GM18519 (cell line): ENCODE measurements around the gene GFOD1.
"Not testable (repeated sequence)": the region's sequence is repeated elsewhere in the genome, so short reads cannot be mapped to it uniquely, and the experiment has no call there.

Experiments
- ATAC-seq: cut with Tn5 transposase; IDR thresholded peaks from one replicate; pipeline ENCODE4 v1.9.1; 2021; ENCODE audit warnings: mild to moderate bottlenecking, moderate library complexity; ENCODE audit not compliant: unreplicated experiment, low FRiP score

The GFOD1 gene

DNA sequence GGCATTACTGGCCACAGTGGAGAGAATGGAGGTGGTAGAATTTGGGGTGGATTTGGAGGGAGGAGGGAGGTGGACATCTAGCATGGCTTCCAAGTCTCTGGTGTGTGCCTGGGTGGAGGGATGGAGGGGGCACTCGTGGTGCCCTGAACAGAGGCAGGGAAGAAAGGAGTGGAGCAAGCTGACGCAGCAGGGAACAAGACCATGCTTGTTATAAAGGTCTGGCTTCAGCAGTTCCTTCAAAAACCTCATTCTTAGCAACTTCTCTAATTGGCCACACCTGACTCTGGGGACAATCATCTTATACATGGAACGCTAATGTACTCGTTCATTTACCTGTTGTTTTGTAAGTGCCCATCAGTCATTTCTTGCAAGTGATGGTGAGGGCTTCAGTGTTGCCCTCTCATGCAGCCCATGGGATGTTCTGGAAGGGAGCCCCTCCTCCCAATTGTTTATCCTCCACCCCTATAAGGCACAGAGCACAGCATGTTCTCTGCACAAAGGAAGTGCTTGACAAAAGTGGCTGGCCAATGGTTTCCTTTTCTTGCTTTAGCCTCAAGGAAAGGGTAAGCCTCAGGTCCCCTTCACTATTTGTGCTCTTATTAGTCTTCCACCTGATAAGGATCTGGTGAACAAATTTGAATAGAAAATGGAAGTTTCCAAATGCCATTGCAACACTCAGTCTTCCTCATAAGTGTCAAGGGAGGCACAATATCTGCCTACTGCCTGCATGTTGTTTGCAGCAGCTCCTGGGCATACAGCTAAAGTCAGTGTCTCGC, 39.3 kb downstream of the GFOD1 start:
- no peak for ATAC-seq

DNA sequence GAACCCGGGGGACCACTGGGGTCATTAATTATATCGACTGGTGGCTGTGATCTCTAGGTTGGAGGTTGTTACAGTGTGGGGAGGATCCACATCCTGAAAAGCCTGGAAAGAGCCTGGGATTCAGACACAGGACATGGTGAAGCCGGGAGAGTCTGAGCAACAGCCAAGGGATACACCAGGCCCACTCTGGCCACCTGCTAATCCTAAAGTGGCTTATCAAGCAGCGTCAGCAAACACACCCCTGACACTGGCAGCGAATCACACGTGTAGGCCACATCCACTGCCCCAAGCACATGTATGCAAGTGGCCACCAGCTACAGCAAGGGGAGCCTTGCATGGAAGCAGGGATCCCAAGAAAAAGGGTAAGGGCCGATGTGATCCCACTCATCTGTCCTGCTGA, 41.0 kb downstream of the GFOD1 start:
- ATAC-seq = no peak

DNA sequence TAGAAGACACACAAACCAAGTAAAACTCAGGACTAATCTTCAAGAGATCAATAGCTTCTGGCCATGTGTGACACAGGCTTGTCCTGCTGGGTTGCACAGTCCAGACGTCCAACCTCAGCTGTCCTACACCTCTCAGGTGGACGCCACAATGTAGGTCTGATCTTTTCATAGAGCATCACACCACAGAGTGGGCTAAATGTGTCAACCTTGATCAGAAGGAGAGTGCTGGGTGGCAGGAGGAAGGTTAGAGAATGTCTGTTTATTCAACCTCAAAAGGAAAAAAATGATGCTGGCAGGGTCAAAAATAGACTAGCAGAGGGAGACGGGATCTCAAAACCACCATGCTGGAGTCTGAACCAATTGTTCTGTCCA, 41.7 kb downstream of the GFOD1 start:
- no peak for ATAC-seq

DNA sequence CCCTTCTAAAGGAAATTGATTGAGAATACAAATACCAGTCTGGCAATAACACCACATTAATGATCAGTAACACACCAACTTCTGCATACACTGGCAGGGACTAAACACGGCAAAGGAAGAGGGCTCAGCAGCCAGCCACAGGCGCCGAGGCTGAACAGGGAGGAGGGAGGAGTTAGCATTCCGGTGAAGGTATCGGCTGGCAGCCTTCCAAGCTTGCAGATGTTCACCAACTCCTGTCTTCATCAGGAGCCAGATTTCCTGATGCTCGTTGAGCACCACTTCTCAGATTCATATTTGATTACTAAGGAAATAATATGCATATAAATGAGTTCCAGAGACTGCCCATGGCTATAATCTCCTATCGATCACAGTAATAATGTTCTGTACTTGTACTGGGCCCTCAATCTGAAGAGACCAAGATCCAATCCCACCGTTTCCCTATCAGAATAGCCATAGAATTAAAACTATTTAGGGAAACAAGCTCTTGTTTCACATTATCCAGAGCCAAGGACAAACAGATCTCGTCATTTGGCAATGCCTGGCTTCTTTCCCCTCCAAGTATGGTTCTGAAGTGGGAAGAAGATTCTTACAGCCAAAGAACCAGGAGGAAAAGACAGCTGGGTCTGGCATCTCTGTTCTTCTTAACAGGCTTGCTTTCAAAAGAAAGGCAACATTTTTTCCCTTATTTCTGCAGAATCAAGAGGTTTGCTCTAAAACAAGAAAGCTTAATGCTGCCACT, 42.2 kb downstream of the GFOD1 start:
- ATAC-seq = no peak

DNA sequence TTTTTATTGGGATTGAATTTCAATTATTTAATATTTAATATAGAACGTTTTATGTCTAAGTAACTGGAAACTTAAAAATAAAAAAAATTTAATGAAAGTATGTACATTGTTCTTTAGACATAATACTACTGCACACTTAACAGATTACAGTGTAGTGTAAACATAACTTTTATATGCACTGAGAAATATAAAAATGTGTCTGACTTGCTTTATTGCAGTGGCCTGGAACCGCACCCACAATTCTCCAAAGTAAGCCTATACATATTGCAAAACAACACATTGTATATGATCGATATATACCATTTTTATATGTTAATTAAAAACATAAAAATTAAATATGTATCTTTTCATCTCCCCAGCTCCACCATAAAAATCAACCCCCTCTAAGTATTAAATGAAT, 42.8 kb downstream of the GFOD1 start:
- no peak for ATAC-seq

DNA sequence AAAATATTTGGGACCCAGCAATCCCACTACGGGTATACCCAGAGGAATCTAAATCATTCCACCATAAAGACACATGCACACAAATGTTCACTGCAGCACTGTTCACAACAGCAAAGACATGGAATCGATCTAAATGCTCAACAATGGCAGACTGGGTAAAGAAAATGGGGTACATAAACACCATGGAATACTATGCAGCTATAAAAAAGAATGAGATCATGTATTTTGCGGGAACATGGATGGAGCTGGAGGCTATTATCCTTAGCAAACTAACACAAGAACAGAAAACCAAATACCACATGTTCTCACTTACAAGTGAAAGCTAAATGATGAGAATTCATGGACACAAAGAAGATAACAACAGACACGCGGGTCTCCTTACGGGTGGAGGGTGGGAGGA, 43.4 kb downstream of the GFOD1 start:
- ATAC-seq = not testable (repeated sequence)

DNA sequence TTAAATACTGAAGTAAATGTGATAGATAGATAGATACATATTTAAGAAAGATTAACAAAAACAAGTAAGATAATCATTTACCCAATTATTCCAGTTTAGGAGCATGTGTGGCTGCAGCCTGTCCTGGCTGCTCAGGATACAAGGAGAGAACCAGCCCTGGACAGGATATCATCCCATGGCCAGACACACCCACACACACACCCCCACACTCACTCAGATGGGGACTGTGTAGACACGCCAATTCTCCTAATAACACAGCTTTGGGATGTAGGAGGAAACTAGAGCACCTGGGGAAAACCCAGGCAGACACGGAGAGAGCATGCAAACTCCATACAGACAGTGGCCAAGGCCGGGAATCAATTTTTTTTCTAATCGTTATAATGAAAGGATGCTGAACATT, 45.6 kb downstream of the GFOD1 start:
- ATAC-seq = no peak

DNA sequence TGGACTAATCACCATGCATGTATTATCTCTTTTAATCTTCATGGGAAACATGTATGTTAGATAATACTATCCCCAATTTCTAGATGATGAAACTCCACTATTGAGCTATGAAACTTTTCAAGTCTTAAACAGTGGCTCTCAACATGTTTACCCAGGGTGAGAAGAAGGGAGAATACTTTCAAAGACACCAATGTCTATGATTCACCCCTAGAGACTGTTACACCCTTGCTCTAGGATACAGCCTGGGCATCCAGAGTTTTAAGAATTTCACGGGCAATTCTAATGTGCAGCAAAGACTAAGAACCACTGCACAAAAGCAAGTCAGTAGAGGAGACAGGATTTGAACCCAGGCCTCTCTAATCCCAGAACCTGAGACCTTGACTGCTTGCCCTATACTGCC, 47.8 kb downstream of the GFOD1 start:
- no peak for ATAC-seq

DNA sequence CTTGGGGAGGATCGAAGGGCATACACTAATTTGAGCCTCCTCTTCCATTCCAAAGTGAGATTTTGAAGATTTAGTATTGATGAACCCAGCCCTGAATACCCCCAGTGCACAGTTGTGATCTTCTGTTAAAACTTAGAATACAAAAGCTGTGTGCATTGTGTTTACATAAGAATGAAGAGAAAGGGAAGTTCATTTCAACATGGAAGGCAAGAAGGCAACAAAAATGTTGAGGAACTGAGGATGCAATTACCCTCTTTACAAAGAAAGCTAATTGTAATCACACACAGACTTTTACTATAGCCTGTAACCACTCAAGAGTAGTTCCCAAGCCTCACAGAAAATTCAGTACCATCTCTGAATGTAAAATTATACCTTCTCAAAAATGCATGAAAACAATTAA, 49.3 kb downstream of the GFOD1 start:
- no peak for ATAC-seq

DNA sequence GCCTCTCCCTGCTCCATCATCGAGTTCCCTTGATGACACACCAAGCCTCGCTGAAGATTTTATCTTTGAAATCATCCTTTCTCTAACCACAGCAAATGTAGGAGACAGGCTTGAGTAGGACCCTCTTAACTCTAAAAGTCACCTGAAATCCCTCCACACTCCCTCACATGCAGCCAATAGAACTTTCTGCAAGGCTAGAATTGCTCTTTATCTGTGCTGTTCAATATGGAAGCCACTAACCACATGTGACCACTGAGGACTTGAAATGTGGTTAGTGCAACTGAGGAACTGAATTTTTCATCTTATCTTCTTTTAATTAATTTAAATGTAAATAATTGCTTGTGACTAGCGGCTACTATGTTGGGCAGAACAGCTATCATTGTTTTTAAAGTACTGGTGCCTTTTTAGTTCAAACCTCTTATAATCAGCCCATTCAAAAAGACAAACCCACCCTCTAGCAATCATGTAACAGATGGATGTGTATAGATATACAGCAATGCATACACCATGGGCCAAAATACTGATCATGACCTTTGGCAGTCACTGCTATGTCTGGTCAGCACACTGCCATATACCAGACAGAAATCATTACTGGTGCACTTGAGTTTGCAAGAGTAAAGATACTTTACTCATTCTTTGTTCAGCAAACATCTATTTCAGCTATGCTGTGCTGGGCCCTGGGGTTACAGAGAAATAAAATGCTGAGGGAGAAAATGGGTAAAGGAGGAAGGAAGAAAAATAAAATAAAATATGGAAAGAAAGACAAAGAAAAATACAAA, 50.0 kb downstream of the GFOD1 start:
- ATAC-seq = no peak

DNA sequence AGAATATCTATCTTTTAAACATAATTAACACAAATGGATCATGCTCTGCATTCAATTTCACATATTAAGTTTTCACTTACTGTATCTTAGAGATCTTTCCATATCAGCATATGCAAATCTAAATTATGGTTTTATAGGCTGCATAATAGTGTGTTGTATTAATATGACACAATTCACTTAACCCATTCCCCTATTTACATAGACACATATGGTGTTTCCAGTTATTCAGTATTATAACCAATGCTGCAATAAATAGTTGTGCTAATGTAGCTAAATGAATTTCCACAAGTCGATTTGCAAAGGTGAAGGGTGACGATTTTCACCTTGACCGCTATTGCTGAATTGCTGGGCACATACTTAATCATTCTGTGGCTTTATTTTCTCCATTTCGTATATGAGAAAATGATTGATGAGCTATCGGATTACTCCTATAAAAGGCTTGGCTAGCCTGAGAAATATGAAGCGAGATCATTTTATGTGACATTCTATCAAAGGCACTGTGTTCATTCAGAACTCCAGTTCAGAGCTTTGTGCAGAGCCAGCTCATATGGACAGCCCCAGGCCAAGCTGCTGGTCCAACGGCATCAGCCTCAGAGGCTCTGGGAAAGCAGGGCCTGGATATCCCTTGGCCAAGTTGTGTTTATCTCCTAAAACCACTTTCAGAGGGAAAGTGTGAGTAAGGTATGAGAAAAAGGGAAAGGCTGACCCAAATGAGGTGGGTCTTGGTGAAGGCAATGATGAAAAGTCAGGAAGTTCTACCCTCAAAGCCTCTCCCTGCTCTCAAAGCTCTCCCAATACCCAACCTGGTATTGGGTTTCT, 50.8 kb downstream of the GFOD1 start:
- ATAC-seq = no peak

DNA sequence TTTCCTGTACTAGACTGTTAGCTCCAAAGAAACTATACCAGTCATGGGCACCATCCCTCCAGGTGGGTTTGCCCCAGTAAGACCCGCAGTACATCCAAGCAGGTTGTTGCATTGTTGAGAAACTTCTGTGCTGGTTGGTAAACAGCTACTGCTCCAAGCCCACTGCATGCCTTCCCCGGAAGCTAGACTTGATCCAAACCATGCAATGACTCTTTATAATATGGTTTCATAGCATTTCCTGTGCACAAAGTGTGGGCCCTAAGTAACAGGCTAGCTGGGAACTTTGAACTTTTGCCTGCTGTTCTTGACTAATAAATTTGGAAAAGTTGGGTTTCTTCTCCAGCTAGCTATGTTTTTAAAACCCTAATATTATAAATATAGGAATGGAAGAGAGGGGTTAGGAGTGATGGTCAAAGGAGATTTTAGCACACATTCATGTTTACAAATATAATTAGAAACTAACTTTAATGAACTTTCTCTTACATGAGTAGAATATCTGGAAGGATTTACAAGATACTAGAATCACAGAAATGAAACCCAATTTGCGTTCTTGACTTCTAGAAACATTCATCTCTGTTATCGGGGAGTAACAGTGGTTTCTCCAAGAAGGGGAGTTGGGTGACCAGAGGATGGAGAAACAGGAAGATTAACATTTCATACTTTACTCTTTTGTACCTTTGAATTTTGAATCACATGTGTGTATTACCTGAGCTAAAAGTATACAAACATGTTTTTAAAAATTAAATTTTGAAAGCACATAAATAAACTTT, 51.7 kb downstream of the GFOD1 start:
- ATAC-seq = no peak

DNA sequence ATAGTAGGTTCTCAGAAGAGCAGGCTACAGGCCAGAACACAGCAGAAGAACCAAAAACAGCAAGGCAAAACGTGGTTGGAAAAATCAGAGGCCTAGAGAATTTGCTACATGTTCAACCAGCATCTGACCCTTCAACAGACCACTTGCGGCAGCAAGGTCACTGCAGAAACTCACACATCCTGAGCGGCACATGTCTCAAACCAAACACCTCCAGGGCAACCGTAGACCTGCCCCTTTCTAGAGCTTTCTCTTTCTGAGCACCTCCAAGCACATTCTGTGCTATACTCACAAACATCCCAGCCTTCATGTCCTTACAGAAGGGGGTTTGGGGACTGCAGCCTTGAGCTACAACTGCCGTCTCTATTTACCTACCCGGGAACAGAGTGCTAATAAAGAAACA, 52.6 kb downstream of the GFOD1 start:
- ATAC-seq = no peak

DNA sequence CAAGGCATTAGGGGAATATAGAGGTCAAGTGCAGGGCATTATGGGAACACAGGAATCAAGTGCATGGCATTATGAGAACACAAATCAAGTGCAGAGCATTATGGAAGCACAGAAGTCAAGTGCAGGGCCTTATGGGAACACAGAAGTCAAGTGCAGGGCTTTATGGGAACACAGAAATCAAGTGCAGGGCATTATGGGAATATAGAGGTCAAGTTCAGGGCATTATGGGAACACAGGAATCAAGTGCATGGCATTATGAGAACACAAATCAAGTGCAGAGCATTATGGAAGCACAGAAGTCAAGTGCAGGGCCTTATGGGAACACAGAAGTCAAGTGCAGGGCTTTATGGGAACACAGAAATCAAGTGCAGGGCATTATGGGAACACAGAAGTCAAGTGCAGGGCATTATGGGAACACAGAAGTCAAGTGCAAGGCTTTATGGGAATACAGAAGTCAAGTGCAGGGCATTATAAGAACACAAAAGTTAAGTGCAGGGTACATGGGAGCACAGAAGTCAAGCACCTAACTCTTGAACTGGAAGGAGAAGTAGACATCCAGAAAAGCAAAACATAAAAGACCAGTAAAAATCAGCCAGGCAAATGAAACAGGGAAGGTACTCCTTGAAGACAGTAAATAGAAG, 53.1 kb downstream of the GFOD1 start:
- ATAC-seq = not testable (repeated sequence)

DNA sequence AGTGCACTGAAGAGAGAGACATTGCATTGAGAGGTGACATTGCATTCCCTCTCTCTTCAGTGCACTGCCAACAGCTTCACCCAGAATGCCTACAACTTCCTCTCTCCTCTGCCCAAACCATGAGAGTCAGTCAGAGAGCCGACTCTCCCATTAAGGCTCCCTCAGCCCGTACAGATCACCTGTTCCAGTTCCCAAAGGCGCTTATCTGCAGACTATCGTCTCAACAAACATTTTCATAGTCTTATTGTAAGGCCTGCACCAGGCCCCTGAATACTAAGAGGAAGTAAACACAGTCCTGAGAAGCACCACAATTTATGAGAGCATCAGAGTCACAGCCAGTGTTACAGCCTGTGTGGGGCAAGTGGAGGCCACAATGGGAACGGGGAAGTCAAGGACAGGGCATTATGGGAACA, 53.7 kb downstream of the GFOD1 start:
- no peak for ATAC-seq

DNA sequence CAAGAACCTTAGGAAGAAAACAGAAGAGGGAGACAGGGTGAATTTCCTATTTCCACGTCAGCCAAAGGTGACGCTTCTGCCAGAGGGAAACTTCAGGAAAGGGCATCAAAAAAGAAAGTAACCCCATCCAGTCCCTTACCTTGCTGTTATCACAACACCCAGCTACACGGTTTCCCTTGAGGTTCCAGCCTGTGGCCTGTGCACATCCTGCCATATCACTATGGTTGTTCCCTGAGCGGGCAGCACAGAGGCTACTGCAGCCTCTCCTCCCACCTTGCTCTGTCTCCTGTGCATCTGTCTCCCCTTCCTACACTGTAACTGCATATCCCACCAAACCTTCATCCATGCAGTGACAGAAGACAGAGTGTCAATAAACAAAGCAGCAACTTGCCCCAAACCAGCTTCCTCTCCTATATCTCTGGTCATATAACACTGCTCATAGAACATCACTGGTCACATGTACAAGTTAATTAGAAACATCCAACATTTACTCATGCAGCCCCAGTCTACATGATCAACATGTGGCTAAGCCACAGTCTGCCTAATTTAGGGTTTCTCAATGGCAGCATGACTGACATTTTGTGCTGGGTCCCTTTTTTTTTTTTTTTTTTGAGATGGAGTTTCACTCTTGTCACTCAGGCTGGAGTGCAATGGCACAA, 54.7 kb downstream of the GFOD1 start:
- ATAC-seq = no peak

DNA sequence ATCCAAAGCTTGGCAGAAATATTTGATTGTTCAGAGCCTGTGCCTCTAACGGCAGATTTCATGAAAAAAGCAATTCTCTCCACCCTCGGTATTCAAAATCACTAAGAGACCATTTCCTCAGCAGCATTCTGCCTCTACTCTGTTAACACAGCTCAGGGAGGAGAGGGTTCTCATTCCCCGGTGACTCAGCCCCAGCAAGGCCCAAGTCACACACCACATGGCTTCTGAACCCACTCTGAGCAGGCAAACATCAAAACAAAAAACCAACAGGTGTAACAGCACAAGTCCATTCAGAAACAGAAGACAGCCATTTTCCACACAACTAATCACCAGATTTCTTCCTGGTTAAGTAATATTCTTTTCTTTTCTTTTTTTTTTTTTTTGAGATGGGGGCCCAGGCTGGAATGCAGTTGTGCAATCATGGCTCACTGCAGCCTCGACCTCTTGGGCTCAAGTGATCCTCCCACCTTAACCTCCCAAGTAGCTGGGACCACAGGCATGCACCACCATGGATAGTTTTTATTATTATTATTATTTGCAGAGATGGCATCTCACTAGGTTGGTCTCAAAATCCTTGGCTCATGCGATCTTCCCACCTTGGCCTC, 55.4 kb downstream of the GFOD1 start:
- no peak for ATAC-seq

DNA sequence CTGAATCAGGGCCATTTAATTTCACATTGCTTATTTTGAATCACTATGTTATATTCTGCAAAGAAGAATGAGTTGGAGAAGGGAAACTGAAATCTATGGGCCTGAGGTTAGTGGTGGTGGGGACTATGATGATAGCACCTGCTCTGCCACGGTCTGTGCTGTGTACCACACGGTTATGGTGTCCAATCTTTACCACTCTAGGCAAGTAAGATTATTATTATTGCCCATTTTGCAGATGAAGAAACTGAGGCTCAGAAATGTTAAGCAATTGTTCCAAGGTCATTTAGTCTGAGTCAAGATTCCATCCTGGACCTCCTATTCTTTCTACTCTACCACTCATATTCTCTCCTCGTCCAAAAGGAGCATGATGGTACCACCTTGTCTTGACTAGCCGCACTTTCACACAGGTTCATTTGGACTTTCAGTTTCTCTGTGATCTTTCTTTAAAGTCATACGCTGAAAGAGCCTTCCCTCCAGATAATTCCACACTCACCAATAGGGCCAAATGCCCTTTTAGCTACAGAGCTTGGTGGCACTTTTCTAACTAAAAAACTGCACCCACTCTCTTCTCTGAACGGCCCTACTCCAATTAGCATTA, 56.2 kb downstream of the GFOD1 start:
- no peak for ATAC-seq
